Activated naive CD8-positive, alpha-beta T cell treated with anti-CD3 and anti-CD28 coated beads, Interleukin-2, amount 10 ng/mL, durations not matched to agents 7 days and 5 days (primary cell): ENCODE measurements around the gene CCDC92. TPM values are rescaled to one million over a fixed set of nuclear protein-coding genes. Genes with fewer than 3 reads are reported as not detected.

Experiments
- ATAC-seq: fragments of 150-1000 bp; cut with Tn5 transposase; one replicate; pipeline ENCODE4 v1.10.0; 2021; ENCODE audit warnings: low read depth, moderate library complexity
- POLR2A ChIA-PET: fragments of 350-600 bp; sonication (Branson Sonifier 250); formaldehyde crosslinking; loops from one replicate; lab custom pipeline; 2021; ENCODE audit warnings: antibody characterized with exemption; lab: Charles Lee
- DNase-seq: peaks from one replicate; pipeline ENCODE4 v3.0.0; 2021
- H3K27ac Mint-ChIP-seq: one replicate; pipeline ENCODE4 v1.8.0; 2022; ENCODE audit warnings: mild to moderate bottlenecking, mixed read lengths
- H3K27me3 Mint-ChIP-seq: one replicate; pipeline ENCODE4 v1.8.0; 2022; ENCODE audit warnings: mild to moderate bottlenecking, moderate library complexity, mixed read lengths
- H3K36me3 Mint-ChIP-seq: one replicate; pipeline ENCODE4 v1.8.0; 2021; ENCODE audit warnings: mild to moderate bottlenecking, mixed read lengths
- H3K4me1 Mint-ChIP-seq: one replicate; pipeline ENCODE4 v1.8.0; 2021; ENCODE audit warnings: mixed read lengths
- H3K4me3 Mint-ChIP-seq: one replicate; pipeline ENCODE4 v1.8.0; 2022; ENCODE audit warnings: mild to moderate bottlenecking, moderate library complexity, mixed read lengths
- H3K9me3 Mint-ChIP-seq: one replicate; pipeline ENCODE4 v1.8.0; 2021; ENCODE audit warnings: mixed read lengths
- total RNA-seq, 2 experiments: library from RNA; stranded (reverse); gene quantifications; one replicate each; pipeline ENCODE4 v1.2.3, GENCODE V29; 2021

CCDC92 gene
- total RNA-seq, 2 experiments from 2014 or later, result 25.4 to 26.4 TPM

- ATAC-seq (no peak), DNase-seq (no peak)
- no peak overlapping the region for H3K27ac Mint-ChIP-seq
- no peaks in the 10 kb centered on the region for H3K9me3 Mint-ChIP-seq
- H3K4me3 Mint-ChIP-seq, result no peak overlapping the region
- no peaks in the 10 kb centered on the region for H3K27me3 Mint-ChIP-seq
- POLR2A ChIA-PET, result no interaction called here
- H3K4me1 Mint-ChIP-seq, result peaks cover 1% of the 10 kb centered on the region
- H3K36me3 Mint-ChIP-seq, result no peaks in the 10 kb centered on the region
Observed at GRCh38 chr12:123894823-123895345, 77.7 kb downstream of the CCDC92 start.

GRCh38 chr12:123893276-123893675 is 79.4 kb downstream of the CCDC92 start:
- H3K27ac Mint-ChIP-seq, result no peak overlapping the region
- H3K36me3 Mint-ChIP-seq, result no peaks in the 10 kb centered on the region
- peaks cover 1% of the 10 kb centered on the region for H3K27me3 Mint-ChIP-seq
- DNase-seq (no peak), ATAC-seq (no peak)
- peaks cover 1% of the 10 kb centered on the region for H3K4me1 Mint-ChIP-seq
- no peak overlapping the region for H3K4me3 Mint-ChIP-seq
- H3K9me3 Mint-ChIP-seq, result no peaks in the 10 kb centered on the region
- POLR2A ChIA-PET, result no interaction called here

- ATAC-seq, result no peak
- no peak for DNase-seq
- Mint-ChIP-seq H3K4me1 (peaks cover 1% of the 10 kb centered on the region), H3K4me3 (no peak overlapping the region), H3K9me3 (no peaks in the 10 kb centered on the region), H3K27me3 (peaks cover 2% of the 10 kb centered on the region), H3K36me3 (no peaks in the 10 kb centered on the region), H3K27ac (no peak overlapping the region)
- POLR2A ChIA-PET, result no interaction called here
Observed at GRCh38 chr12:123892853-123893252, 79.8 kb downstream of the CCDC92 start.

GRCh38 chr12:123892180-123892559 is 80.5 kb downstream of the CCDC92 start:
- Mint-ChIP-seq H3K4me1 (peaks cover 1% of the 10 kb centered on the region), H3K27me3 (peaks cover 2% of the 10 kb centered on the region), H3K36me3 (no peaks in the 10 kb centered on the region), H3K9me3 (no peaks in the 10 kb centered on the region), H3K4me3 (no peak overlapping the region), H3K27ac (no peak overlapping the region)
- POLR2A ChIA-PET, result no interaction called here
- no peak for DNase-seq
- no peak for ATAC-seq

GRCh38 chr12:123891516-123892179 is 81.0 kb downstream of the CCDC92 start:
- Mint-ChIP-seq H3K27me3 (peaks cover 2% of the 10 kb centered on the region), H3K9me3 (no peaks in the 10 kb centered on the region), H3K4me1 (peaks cover 1% of the 10 kb centered on the region), H3K36me3 (no peaks in the 10 kb centered on the region), H3K27ac (no peak overlapping the region), H3K4me3 (no peak overlapping the region)
- POLR2A ChIA-PET, result no interaction called here
- DNase-seq (no peak), ATAC-seq (no peak)

GRCh38 chr12:123891011-123891410 is 81.6 kb downstream of the CCDC92 start:
- POLR2A ChIA-PET, result no interaction called here
- H3K9me3 Mint-ChIP-seq, result no peaks in the 10 kb centered on the region
- ATAC-seq (no peak), DNase-seq (no peak)
- peaks cover 7% of the 10 kb centered on the region for H3K27me3 Mint-ChIP-seq
- H3K36me3 Mint-ChIP-seq, result no peaks in the 10 kb centered on the region
- H3K27ac Mint-ChIP-seq, result no peak overlapping the region
- no peak overlapping the region for H3K4me3 Mint-ChIP-seq
- peaks cover 1% of the 10 kb centered on the region for H3K4me1 Mint-ChIP-seq

- Mint-ChIP-seq H3K4me1 (peaks cover 1% of the 10 kb centered on the region), H3K27ac (no peak overlapping the region), H3K4me3 (no peak overlapping the region), H3K9me3 (no peaks in the 10 kb centered on the region), H3K27me3 (peaks cover 10% of the 10 kb centered on the region), H3K36me3 (no peaks in the 10 kb centered on the region)
- POLR2A ChIA-PET, result no interaction called here
- ATAC-seq, result no peak
- no peak for DNase-seq
Observed at GRCh38 chr12:123890536-123890902, 82.1 kb downstream of the CCDC92 start.

GRCh38 chr12:123889848-123890535 is 82.6 kb downstream of the CCDC92 start:
- H3K9me3 Mint-ChIP-seq, result no peaks in the 10 kb centered on the region
- no peak overlapping the region for H3K27ac Mint-ChIP-seq
- H3K4me1 Mint-ChIP-seq, result peaks cover 1% of the 10 kb centered on the region
- DNase-seq (no peak), ATAC-seq (no peak)
- POLR2A ChIA-PET, result no interaction called here
- no peak overlapping the region for H3K4me3 Mint-ChIP-seq
- no peaks in the 10 kb centered on the region for H3K36me3 Mint-ChIP-seq
- H3K27me3 Mint-ChIP-seq, result peaks cover 13% of the 10 kb centered on the region

- POLR2A ChIA-PET, result no interaction called here
- Mint-ChIP-seq H3K36me3 (no peaks in the 10 kb centered on the region), H3K4me3 (no peak overlapping the region), H3K9me3 (no peaks in the 10 kb centered on the region), H3K27me3 (peaks cover 13% of the 10 kb centered on the region), H3K27ac (no peak overlapping the region), H3K4me1 (peaks cover 1% of the 10 kb centered on the region)
- DNase-seq, result no peak
- ATAC-seq, result no peak
Observed at GRCh38 chr12:123888989-123889388, 83.6 kb downstream of the CCDC92 start.

- H3K4me3 Mint-ChIP-seq, result no peak overlapping the region
- POLR2A ChIA-PET, result no interaction called here
Observed at GRCh38 chr12:123886931-123887582, 85.6 kb downstream of the CCDC92 start.

GRCh38 chr12:123886258-123886657 is 86.4 kb downstream of the CCDC92 start:
- Mint-ChIP-seq H3K27me3 (peaks cover 13% of the 10 kb centered on the region), H3K9me3 (no peaks in the 10 kb centered on the region), H3K4me1 (peaks cover 1% of the 10 kb centered on the region), H3K4me3 (no peak overlapping the region), H3K27ac (no peak overlapping the region), H3K36me3 (no peaks in the 10 kb centered on the region)
- POLR2A ChIA-PET, result no interaction called here
- ATAC-seq (no peak), DNase-seq (no peak)

More at GRCh38 chr12:123886931-123887582, 85.6 kb downstream of the CCDC92 start:
- Mint-ChIP-seq H3K36me3 (no peaks in the 10 kb centered on the region), H3K4me1 (peaks cover 1% of the 10 kb centered on the region), H3K27ac (no peak overlapping the region), H3K9me3 (no peaks in the 10 kb centered on the region), H3K27me3 (peaks cover 13% of the 10 kb centered on the region)
- DNase-seq (no peak), ATAC-seq (no peak)
